ENCODE results near the gene MYOG.

DNA sequence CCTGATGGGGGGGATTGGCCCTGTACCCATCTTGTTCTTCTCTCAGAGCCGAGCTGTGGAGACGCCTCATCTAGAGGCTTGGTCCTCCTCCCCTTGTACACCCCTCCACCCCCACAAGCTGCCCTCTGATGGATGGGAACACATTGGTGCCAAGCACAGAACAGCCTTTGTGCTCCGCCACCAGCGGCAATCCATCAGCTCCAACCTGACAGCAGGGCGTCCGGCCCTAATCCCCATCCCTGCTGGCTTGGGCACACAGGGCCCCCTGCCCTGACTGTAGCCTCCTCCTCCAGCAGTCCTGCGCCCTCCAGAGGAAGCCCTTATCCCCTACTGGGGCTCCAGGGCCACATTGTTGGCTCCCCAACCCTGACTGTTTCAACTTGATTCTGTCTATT, 3.8 kb upstream of the MYOG start:
- TF ChIP-seq, protein P1, sequence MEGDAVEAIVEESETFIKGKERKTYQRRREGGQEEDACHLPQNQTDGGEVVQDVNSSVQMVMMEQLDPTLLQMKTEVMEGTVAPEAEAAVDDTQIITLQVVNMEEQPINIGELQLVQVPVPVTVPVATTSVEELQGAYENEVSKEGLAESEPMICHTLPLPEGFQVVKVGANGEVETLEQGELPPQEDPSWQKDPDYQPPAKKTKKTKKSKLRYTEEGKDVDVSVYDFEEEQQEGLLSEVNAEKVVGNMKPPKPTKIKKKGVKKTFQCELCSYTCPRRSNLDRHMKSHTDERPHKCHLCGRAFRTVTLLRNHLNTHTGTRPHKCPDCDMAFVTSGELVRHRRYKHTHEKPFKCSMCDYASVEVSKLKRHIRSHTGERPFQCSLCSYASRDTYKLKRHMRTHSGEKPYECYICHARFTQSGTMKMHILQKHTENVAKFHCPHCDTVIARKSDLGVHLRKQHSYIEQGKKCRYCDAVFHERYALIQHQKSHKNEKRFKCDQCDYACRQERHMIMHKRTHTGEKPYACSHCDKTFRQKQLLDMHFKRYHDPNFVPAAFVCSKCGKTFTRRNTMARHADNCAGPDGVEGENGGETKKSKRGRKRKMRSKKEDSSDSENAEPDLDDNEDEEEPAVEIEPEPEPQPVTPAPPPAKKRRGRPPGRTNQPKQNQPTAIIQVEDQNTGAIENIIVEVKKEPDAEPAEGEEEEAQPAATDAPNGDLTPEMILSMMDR (IDR thresholded peaks at IDR 0.05), result no peak
- TF ChIP-seq POLR2A (IDR thresholded peaks at IDR 0.05; ENCODE audit: low read depth), result no peak
- TF ChIP-seq POLR2AphosphoS5 (IDR thresholded peaks at IDR 0.05), result no peak
- TF ChIP-seq EP300 (IDR thresholded peaks at IDR 0.05), result no peak

Measured in esophagus muscularis mucosa (tissue), 4 donors.